ENCODE data around the gene TMBIM1.

The TMBIM1 gene

GRCh38 chr2:218292048-218293014 lies at the start of gene TMBIM1:
TMBIM1 (minus strand) TSS chr2:218292503; CDS start chr2:218282141, 10,362 bp downstream.
- peak; percentile 69 for DNase-seq (ENCODE audit: low read depth)

GRCh38 chr2:218341381-218341780 lies 49.1 kb upstream of the TMBIM1 start:
- DNase-seq (ENCODE audit: low read depth), result no peak

- DNase-seq (ENCODE audit: low read depth), result no peak
Observed at GRCh38 chr2:218340656-218341055, 48.4 kb upstream of the TMBIM1 start.

- DNase-seq (ENCODE audit: low read depth), result no peak
Observed at GRCh38 chr2:218334531-218334930, 42.2 kb upstream of the TMBIM1 start.

GRCh38 chr2:218332920-218333645 lies 40.8 kb upstream of the TMBIM1 start:
- DNase-seq (ENCODE audit: low read depth), result peak; percentile 89

- DNase-seq (ENCODE audit: low read depth), result no peak
Observed at GRCh38 chr2:218332288-218332687, 40.0 kb upstream of the TMBIM1 start.

- no peak for DNase-seq (ENCODE audit: low read depth)
Observed at GRCh38 chr2:218331745-218332144, 39.4 kb upstream of the TMBIM1 start.

- DNase-seq (ENCODE audit: low read depth), result no peak
Observed at GRCh38 chr2:218329826-218330593, 37.7 kb upstream of the TMBIM1 start.

- DNase-seq (ENCODE audit: low read depth), result no peak
Observed at GRCh38 chr2:218329027-218329825, 36.9 kb upstream of the TMBIM1 start.

GRCh38 chr2:218328294-218328693 lies 36.0 kb upstream of the TMBIM1 start:
- DNase-seq (ENCODE audit: low read depth), result no peak

GRCh38 chr2:218327451-218328210 lies 35.3 kb upstream of the TMBIM1 start:
- DNase-seq (ENCODE audit: low read depth), result no peak

- DNase-seq (ENCODE audit: low read depth), result no peak
Observed at GRCh38 chr2:218326315-218326714, 34.0 kb upstream of the TMBIM1 start.

GRCh38 chr2:218325566-218326160 lies 33.4 kb upstream of the TMBIM1 start:
- DNase-seq (ENCODE audit: low read depth), result no peak

GRCh38 chr2:218323526-218324472 lies 31.5 kb upstream of the TMBIM1 start:
- no peak for DNase-seq (ENCODE audit: low read depth)

GRCh38 chr2:218322768-218323525 lies 30.6 kb upstream of the TMBIM1 start:
- peak; percentile 89 for DNase-seq (ENCODE audit: low read depth)

GRCh38 chr2:218320704-218321336 lies 28.5 kb upstream of the TMBIM1 start:
- DNase-seq (ENCODE audit: low read depth), result no peak

GRCh38 chr2:218319813-218320365 lies 27.6 kb upstream of the TMBIM1 start:
- DNase-seq (ENCODE audit: low read depth), result no peak

Data from CMK (cell line).